HG03045 (cell line): ENCODE data around the gene F7.
"Not testable (repeated sequence)": the region's sequence is repeated elsewhere in the genome, so short reads cannot be mapped to it uniquely, and the experiment has no call there.

Source experiments
- ATAC-seq: cut with Tn5 transposase; IDR thresholded peaks from one replicate; pipeline ENCODE4 v1.9.1; 2021; ENCODE audit warnings: mild to moderate bottlenecking, moderate library complexity; ENCODE audit not compliant: unreplicated experiment

The F7 gene

GRCh38 chr13:113105032-113105920 lies at the start of gene F7:
TSS of gene F7 (plus strand) at chr13:113105791. CDS start at chr13:113105842, 51 bp downstream.
- ATAC-seq, result no peak

GRCh38 chr13:113057084-113057483 lies 48.5 kb upstream of the F7 start:
- ATAC-seq, result no peak

DNA sequence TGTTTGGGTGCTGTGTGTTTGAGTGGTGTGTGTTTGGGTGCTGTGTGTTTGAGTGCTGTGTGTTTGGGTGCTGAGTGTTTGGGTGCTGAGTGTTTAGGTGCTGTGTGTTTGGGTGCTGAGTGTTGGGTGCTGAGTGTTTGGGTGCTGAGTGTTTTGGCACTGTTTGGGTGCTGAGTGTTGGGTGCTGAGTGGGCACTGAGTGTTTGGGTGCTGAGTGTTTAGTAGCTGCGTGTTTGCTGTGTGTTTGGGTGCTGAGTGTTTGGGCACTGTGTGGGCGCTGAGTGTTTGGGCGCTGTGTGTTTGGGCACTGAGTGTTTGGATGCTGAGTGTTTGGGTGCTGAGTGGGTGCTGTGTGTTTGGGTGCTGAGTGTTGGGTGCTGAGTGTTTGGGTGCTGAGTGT lies 48.0 kb upstream of the F7 start:
- ATAC-seq, result not testable (repeated sequence)

- no peak for ATAC-seq
These were observed 47.2 kb upstream of the F7 start for GRCh38 chr13:113058129-113058987.

GRCh38 chr13:113058988-113059850 lies 46.4 kb upstream of the F7 start:
- no peak for ATAC-seq

GRCh38 chr13:113059891-113060290 lies 45.7 kb upstream of the F7 start:
- no peak for ATAC-seq

- no peak for ATAC-seq
These were observed 44.9 kb upstream of the F7 start for GRCh38 chr13:113060557-113061270.

DNA sequence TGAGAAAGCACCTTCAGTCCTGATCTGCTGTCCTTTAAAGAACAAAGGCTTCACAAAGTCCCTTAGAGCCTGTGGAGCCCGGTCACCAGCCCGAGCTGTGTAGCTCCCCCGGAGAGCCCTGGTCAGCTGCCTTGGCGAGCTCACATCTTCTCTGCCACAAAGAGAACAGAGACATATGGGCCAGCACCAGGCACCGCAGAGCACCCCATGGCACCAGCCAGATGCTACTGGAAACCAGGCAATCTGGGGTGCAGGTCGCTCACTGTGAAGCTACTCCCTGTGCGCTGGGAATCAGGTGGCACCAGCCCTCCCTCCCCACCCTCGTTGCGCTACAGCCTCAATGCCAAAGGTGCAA lies 44.3 kb upstream of the F7 start:
- ATAC-seq, result no peak

DNA sequence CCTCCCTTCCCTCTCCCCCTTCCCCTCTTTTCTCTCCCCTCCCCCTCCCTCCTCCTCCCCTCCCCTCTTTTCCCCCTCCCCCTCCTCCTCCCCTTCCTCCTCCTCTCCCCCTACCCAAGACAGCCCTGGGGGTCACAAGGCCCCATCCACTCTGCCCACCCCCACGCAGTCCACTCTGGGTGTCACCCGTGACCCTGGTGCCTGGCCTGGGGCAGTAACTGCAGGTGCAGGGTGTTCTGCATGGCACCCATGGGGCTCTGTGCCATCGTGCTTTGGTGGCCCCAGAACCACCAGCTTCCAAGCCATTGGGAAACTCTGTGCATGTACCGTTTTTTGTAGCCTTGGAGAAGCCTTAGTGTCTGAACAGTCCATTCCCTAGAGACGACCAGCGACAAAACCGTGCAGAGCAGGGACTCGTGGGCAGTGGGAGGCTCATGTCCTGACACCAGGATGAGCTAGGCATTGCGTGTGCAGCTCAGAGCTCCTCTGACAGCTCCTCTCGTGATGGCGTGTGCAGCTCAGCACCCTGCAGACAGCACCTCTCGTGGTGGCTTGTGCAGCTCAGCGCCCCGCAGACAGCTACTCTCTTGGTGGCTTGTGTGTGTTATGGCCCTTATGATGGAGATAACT lies 43.7 kb upstream of the F7 start:
- ATAC-seq, result no peak

DNA sequence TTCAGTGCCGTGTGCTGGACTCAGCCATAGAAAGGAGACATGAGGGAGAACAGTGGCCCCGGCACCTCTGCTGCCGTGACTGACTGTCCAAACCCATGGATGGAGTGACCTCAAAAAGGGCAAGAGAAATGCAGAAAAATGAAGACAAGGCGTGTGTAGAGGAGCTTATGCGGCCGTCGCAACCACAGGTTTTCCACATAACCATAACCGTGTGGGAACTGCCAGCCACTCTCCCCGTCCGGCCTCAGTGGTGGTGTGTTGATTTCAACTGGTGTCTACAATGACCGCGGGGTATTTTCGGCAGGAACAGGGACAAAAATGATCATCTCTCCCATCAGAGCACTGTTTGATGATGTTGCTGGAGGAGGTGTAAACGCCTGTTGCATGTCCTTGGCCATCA lies 42.9 kb upstream of the F7 start:
- no peak for ATAC-seq

DNA sequence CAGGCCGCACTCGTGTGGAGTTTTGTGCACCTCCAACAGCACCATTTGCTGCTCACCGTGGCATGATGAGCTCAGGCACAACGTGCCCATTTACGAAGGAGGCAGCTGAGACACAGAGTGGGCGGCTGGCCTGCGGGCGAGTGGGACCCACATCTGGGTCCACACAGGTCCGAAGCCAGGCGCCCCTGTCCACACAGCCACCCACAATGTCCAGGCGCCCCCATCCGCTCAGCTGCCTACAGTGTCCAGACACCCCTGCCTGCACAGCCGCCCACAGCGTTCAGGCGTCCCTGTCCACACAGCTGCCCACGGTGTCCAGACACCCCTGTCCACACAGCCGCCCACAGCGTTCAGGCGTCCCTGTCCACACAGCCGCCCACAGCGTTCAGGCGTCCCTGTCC lies 42.5 kb upstream of the F7 start:
- no peak for ATAC-seq

- ATAC-seq, result no peak
These were observed 41.5 kb upstream of the F7 start for GRCh38 chr13:113064000-113064533.

DNA sequence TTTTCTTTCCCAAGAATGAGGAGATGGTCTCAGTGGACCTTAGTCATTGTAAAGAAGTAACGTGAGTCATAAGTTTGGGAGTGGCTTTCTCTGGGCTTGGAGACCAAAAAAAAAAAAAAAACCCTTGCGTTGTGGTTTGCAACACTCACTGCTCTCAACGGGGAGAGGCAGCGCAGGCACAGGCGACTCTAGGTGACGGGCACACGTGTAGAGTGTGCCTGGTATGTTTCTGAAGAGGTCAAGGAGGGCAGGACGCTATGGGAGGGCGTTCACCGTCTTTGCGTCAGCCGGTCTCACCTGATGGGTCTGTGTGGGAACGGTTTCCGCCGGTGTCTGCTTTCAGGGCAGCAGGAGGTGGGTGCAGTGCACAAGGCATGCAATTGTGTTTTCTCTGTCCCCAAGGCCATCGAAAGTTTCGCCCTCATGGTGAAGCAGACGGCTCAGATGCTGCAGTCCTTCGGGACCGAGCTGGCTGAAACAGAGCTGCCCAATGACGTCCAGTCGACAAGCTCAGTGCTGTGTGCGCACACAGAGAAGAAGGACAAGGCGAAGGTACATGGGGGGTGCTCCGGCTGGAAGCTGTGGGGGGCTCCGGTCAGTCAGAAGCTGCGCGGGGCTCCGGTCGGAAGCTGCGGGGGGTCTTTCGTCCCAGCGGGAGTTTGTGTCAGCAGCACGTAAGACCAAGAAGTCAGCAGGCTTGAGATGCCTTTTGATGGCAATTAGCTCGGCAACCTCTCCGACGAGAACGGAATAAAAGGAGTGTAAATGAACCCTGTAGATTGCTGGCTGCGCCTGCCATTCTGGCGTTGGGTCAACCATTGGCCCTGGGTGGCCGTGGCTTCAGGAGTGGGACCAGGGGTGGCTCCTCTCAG lies 40.8 kb upstream of the F7 start:
- ATAC-seq, result no peak

DNA sequence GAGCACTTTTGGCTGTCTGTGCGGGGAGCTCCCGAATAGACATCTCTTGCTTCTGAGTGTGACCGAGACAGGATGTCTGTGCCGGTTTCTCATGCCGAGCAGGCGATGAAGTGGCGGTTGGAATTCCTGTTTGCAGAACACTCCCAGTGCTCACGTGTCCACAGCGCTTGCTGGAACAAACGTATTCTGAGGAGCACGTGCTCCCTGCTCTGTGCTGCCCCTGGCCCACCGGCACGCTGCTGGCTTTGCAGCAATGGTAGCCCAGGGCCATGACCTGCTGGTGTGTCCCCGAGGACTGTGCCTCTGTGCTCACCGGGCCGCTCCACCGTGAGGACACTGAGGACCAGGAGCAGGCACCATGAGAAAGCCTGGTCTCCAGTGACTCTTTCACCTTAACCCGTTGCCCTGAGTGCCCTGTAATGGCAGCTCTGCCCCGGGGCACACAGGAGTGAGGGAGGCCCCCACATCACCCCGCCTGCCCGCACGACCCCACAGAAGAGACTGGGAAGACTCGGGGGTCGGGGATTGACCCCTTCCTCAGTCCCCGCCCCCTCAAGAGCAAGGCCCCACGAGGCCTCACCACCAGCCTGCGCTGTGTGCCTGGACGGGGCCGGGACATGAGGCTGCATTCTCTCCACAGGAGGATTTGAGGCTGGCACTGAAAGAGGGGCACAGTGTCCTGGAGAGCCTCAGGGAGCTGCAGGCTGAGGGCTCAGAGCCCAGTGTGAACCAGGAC lies 40.0 kb upstream of the F7 start:
- no peak for ATAC-seq

- ATAC-seq, result no peak
These were observed 39.5 kb upstream of the F7 start for GRCh38 chr13:113066142-113066455.

DNA sequence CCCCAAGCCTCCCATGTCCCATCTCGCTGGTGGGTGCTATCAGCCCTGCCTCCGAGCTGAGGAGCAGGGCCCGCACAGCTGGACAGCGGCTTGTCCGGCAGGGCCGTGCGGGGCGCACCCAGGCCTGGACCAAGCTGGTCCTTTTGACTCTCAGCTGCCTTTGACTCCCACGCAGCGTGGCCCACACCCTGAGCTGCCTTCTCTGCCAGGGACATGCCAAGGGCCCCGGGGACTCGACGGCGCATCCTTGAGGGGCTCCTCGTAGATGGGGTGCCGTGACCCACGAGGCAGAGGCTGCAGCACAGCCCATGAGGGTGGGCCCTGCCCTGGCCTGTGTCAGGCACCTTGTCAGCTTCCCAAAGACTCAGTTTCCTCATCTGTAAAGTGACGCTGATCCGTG lies 38.8 kb upstream of the F7 start:
- no peak for ATAC-seq

DNA sequence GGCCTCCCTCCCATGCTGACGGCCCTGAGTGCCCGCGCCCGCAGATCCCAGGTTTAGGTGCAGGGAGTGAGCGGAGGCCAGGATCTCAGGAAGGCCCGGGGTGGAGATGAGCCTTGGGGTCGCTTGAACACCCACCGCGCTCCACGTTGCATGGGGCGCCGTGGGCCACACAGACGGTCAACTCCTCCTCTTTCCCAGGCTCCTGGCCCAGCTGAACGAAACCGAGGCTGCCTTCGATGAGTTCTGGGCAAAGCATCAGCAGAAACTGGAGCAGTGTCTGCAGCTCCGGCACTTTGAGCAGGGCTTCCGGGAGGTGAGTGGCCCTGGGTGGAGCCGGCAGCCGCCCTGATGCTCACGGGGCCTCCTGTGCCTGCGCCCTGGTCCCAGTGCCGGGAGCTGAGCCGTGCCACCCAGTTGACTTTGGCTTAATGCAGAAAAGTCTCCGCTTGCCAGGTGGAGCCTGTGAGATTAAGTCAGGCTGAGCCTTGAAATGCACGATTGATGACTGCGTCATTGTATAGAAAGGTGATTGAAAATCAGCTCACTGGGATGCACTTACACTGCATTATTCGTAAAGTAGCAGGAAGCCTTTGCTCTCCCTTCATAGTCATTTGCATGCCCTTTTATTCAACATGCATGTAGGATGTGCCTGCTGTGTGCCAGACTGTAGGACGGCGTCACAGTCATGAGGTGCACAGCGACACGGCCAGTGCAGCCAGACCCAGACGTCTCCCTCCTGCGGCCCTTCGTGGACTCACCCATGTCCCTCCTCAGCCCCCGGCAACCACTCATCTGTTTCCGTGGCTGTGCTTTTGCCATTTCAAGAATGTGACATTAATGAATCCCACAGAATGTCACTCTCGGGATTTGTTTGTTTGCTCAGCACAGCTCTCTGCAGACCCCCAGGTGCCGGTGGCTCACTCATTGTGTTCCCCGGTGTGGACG lies 35.5 kb upstream of the F7 start:
- no peak for ATAC-seq
